ENCODE data around the gene NEIL3. TPM values are rescaled to one million over a fixed set of nuclear protein-coding genes. Genes with fewer than 3 reads are reported as not detected.

The NEIL3 gene
- total and polyA plus RNA-seq, 10 of the 15 experiments (the other 5 are each of a cell fraction or from before 2014, with no cell fraction given) = 3.0 to 13.8 (median 8.9) TPM

- TF ChIP-seq HSF1 (IDR thresholded peaks at IDR 0.05; ENCODE audit: low read depth, low read length) (no peak), FOXM1 (IDR thresholded peaks at IDR 0.05; ENCODE audit: low read depth, low read length) (peak; percentile 44), NRF1 (conservative IDR thresholded peaks at IDR 0.05; ENCODE audit: low read depth, low read length) (peak; percentile 51), ZBED1 (IDR thresholded peaks at IDR 0.05; ENCODE audit: borderline replicate concordance) (no peak), ZSCAN29 (IDR thresholded peaks at IDR 0.05) (no peak), MYC (IDR thresholded peaks at IDR 0.05; ENCODE audit: insufficient read depth, insufficient read length, insufficient replicate concordance, low read length, severe bottlenecking) (no peak), NFIC (IDR thresholded peaks at IDR 0.05; ENCODE audit: low read depth, low read length) (no peak), YBX1 (IDR thresholded peaks at IDR 0.05) (no peak), TCF3 (IDR thresholded peaks at IDR 0.05; ENCODE audit: borderline replicate concordance, insufficient read depth, low read depth, low read length) (0 out of 2 replicates have a peak, but pooled peaks have one; percentile 9), SUPT20H (IDR thresholded peaks at IDR 0.05; ENCODE audit: borderline replicate concordance, control insufficient read depth, low read depth, low read length) (no peak), CBFB (IDR thresholded peaks at IDR 0.05; ENCODE audit: low read depth) (no peak)
Observed at GRCh38 chr4:177309522-177310371, at the start of gene NEIL3 (continued).

GRCh38 chr4:177263818-177264217 is 45.9 kb upstream of the NEIL3 start:
- no peaks in the 10 kb centered on the region for H3K36me3 ChIP-seq (ENCODE audit: control insufficient read depth in 2 of 2, insufficient read depth in 2 of 2, low read length in 1 of 2)
- no peak overlapping the region for H3K4me3 ChIP-seq
- POLR2A ChIA-PET = no interaction called here
- no peaks in the 10 kb centered on the region for H3K79me2 ChIP-seq (ENCODE audit: control insufficient read depth, insufficient read depth, low read length)
- no TSS peak for BruUV-seq (replicated peaks)
- no peak overlapping the region for H3K4me2 ChIP-seq (ENCODE audit: control insufficient read depth, insufficient read depth)
- CTCF ChIA-PET = interaction anchor here (2.1 kb wide), 1 partner anchor 14 kb away, joined by 6 read pairs; no protein-coding TSS in a partner anchor
- FAIRE-seq (no peak), ATAC-seq (no peak), DNase-seq (ENCODE audit: low read depth, low spot score) (no peak)
- WGBS (ENCODE audit: insufficient coverage, insufficient replicate concordance, low lambda C conversion rate, missing lambda C conversion rate) = 21% methylated on average over 7 of the region's 7 CpGs
- H3K9me3 ChIP-seq (replicated peaks; ENCODE audit: control insufficient read depth, insufficient read depth, low read length) = no peaks in the 10 kb centered on the region
- H4K20me1 ChIP-seq (ENCODE audit: control insufficient read depth, insufficient read depth) = no peaks in the 10 kb centered on the region
- H3K4me1 ChIP-seq (ENCODE audit: control insufficient read depth, insufficient read depth, low read length) = no peaks in the 10 kb centered on the region
- H2AFZ ChIP-seq (ENCODE audit: control insufficient read depth, low read depth, low read length) = no peak overlapping the region
- intact Hi-C loops (cut with micrococcal nuclease; ENCODE audit: unreplicated experiment) = no loop called here
- in situ Hi-C loops (cut with MboI) = no loop called here
- SMC1A ChIA-PET (ENCODE audit: uncharacterized antibody, unreplicated experiment) = interaction anchor here (1.1 kb wide), 1 partner anchor 77 kb away, joined by 4 read pairs; no protein-coding TSS in a partner anchor
- no peak overlapping the region for H3K9ac ChIP-seq (ENCODE audit: control insufficient read depth, insufficient read depth, low read length)
- RAD21 ChIA-PET (ENCODE audit: unreplicated experiment) = no interaction called here
- no peak overlapping the region for H3K27ac ChIP-seq (ENCODE audit: control insufficient read depth, insufficient read depth)
- no peaks in the 10 kb centered on the region; a peak in 1 of 4 replicates for H3K27me3 ChIP-seq (replicated peaks in 1 of 2; ENCODE audit: control insufficient read depth in 2 of 2, insufficient read depth in 2 of 2, low read length in 1 of 2)
- TF ChIP-seq ZNF687 (IDR thresholded peaks at IDR 0.05) (no peak), ZBED1 (IDR thresholded peaks at IDR 0.05; ENCODE audit: borderline replicate concordance) (no peak), STAT1 (conservative IDR thresholded peaks at IDR 0.05) (no peak), CHD2 (IDR thresholded peaks at IDR 0.05; ENCODE audit: borderline replicate concordance, low read depth, low read length) (no peak), NR2C2 (IDR thresholded peaks at IDR 0.05; ENCODE audit: borderline replicate concordance, control insufficient read depth, insufficient read length, low read depth) (no peak)
